ENCODE measurements around the gene OR2A42.
"Not testable (repeated sequence)": the region's sequence is repeated elsewhere in the genome, so short reads cannot be mapped to it uniquely, and the experiment has no call there.

DNA sequence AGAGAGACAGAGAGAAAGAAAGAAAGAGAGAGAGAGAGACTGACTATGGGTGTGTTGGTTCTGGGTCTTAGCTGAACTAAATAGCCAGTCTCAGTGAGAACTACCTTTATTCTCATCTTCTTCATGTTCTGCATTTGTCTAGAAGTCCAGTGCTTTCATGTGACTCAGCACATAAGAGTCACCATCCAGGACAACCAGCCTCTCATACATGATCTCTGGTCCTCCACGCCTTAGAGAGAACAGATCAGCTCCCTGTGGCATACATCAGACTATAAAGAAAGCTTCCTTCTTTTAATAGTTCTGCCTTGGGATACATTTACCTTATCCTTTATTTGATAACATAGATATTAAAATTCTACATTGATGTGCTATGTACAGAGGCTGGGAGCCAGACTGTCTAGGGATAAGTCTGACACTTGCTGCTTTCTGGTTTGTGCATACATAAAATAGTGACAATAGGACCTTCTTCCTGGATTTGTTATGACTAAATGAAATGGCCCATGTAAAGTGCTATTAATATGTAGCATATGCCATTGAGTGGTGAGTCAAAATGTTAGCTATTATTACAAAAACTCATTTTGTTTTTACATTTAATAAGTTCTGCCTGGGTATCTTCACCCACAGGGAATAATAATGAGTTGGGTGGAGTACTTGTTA lies 8.4 kb upstream of the OR2A42 start:
- TF ChIP-seq, protein P1, sequence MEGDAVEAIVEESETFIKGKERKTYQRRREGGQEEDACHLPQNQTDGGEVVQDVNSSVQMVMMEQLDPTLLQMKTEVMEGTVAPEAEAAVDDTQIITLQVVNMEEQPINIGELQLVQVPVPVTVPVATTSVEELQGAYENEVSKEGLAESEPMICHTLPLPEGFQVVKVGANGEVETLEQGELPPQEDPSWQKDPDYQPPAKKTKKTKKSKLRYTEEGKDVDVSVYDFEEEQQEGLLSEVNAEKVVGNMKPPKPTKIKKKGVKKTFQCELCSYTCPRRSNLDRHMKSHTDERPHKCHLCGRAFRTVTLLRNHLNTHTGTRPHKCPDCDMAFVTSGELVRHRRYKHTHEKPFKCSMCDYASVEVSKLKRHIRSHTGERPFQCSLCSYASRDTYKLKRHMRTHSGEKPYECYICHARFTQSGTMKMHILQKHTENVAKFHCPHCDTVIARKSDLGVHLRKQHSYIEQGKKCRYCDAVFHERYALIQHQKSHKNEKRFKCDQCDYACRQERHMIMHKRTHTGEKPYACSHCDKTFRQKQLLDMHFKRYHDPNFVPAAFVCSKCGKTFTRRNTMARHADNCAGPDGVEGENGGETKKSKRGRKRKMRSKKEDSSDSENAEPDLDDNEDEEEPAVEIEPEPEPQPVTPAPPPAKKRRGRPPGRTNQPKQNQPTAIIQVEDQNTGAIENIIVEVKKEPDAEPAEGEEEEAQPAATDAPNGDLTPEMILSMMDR (IDR thresholded peaks at IDR 0.05; ENCODE audit: low read depth, low read length): not testable (repeated sequence)
- not testable (repeated sequence) for TF ChIP-seq EZH2phosphoT487 (IDR thresholded peaks at IDR 0.05; ENCODE audit: low read depth)

Data from OCI-LY3 (cell line).